Liver (tissue), 3 donors: ENCODE data around the gene LMLN.

Experiments used
- CTCF ChIP-seq: fragments of 150-350 bp; IDR thresholded peaks from 2 replicates; pipeline ENCODE4 v1.5.1; 2017; ENCODE audit warnings: improper control_type of control experiment, low read depth, low read length; ENCODE audit not compliant: missing input control
- FOXA1 ChIP-seq: IDR thresholded peaks from 2 replicates; pipeline ENCODE4 v1.6.1; 2016; ENCODE audit warnings: antibody characterized with exemption
- GABPA ChIP-seq, 2 donors: IDR thresholded peaks in 1 of 2; conservative IDR thresholded peaks in 1 of 2; 2 replicates each; pipeline ENCODE4 v1.6.1; 2016; ENCODE audit warnings: antibody characterized with exemption in 2 of 2, mild to moderate bottlenecking in 1 of 2, moderate library complexity in 1 of 2
- HNF4G ChIP-seq: IDR thresholded peaks from 2 replicates; pipeline ENCODE4 v1.6.1; 2016; ENCODE audit warnings: antibody characterized with exemption
- JUND ChIP-seq, 2 donors: IDR thresholded peaks; 2 replicates each; pipeline ENCODE4 v1.6.1; 2016; ENCODE audit warnings: antibody characterized with exemption in 2 of 2
- RAD21 ChIP-seq, 2 donors: IDR thresholded peaks; 2 replicates each; pipeline ENCODE4 v1.6.1; 2016; ENCODE audit warnings: antibody characterized with exemption in 2 of 2, mild to moderate bottlenecking in 2 of 2
- REST ChIP-seq: IDR thresholded peaks from 2 replicates; pipeline ENCODE4 v1.6.1; 2016; ENCODE audit warnings: antibody characterized with exemption, mild to moderate bottlenecking
- RXRA ChIP-seq, 2 donors: IDR thresholded peaks; 2 replicates each; pipeline ENCODE4 v1.6.1; 2017 to 2018; ENCODE audit warnings: antibody characterized with exemption in 2 of 2, mild to moderate bottlenecking in 1 of 2
- SP1 ChIP-seq: IDR thresholded peaks from 2 replicates; pipeline ENCODE4 v1.6.1; 2018; ENCODE audit warnings: antibody characterized with exemption, mild to moderate bottlenecking
- TAF1 ChIP-seq: conservative IDR thresholded peaks from 2 replicates; pipeline ENCODE4 v1.6.1; 2016; ENCODE audit warnings: antibody characterized with exemption, mild to moderate bottlenecking
- YY1 ChIP-seq: IDR thresholded peaks from 2 replicates; pipeline ENCODE4 v1.6.1; 2016; ENCODE audit warnings: antibody characterized with exemption, mild to moderate bottlenecking
- ZBTB33 ChIP-seq: IDR thresholded peaks from 2 replicates; pipeline ENCODE4 v1.6.1; 2016; ENCODE audit warnings: antibody characterized with exemption
- TF ChIP-seq, protein P1 (sequence below): IDR thresholded peaks from 2 replicates; pipeline ENCODE4 v1.6.1; 2016; ENCODE audit warnings: antibody characterized with exemption
- donor health status: healthy.
- donor health status: healthy.

DNA sequence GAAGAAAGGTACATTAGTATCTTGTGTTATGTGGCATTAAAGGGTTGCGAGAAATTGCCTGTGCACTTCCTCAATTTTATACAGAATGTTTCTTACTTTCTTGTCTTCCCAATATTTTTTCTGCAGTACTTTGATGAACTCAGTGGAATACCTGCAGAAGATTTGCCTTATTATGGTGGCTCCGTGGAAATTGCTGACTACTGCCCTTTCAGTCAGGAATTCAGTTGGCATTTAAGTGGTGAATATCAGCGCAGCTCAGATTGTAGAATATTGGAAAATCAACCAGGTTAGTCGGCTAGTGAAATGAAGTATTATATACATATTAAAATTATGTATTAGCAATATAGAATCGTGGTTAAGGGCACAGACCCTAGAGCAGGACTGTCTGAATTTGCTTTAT, 61.3 kb downstream of the LMLN start:
- no peak for TF ChIP-seq CTCF
- TF ChIP-seq ZBTB33, result no peak
- TF ChIP-seq, protein P1, sequence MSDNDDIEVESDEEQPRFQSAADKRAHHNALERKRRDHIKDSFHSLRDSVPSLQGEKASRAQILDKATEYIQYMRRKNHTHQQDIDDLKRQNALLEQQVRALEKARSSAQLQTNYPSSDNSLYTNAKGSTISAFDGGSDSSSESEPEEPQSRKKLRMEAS, result no peak
- TF ChIP-seq REST, result no peak
- no peak for TF ChIP-seq YY1
- no peak for TF ChIP-seq RAD21 (IDR thresholded peaks at IDR 0.05)
- TF ChIP-seq SP1, result no peak
- TF ChIP-seq TAF1, result no peak
- TF ChIP-seq RXRA (IDR thresholded peaks at IDR 0.05), result no peak
- TF ChIP-seq FOXA1, result no peak
- TF ChIP-seq GABPA (IDR thresholded peaks at IDR 0.05 in 1 of 2, conservative IDR thresholded peaks at IDR 0.05 in 1 of 2), result no peak
- TF ChIP-seq JUND (IDR thresholded peaks at IDR 0.05), result no peak
- no peak for TF ChIP-seq HNF4G
